Mucosa of stomach (tissue), 1 donor: Measurements from ENCODE around the gene AGMO.
"Not testable (repeated sequence)": the region's sequence is repeated elsewhere in the genome, so short reads cannot be mapped to it uniquely, and the experiment has no call there.

Experiments
- H3K27me3 ChIP-seq: one replicate; pipeline ENCODE4 v1.7.0; 2013; ENCODE audit warnings: mild to moderate bottlenecking, low read length; ENCODE audit not compliant: control insufficient read depth, insufficient read depth
- H3K36me3 ChIP-seq: one replicate; pipeline ENCODE4 v1.7.0; 2013; ENCODE audit warnings: low read length; ENCODE audit not compliant: control insufficient read depth, insufficient read depth
- H3K4me1 ChIP-seq: one replicate; pipeline ENCODE4 v1.7.0; 2013; ENCODE audit warnings: mild to moderate bottlenecking, low read length; ENCODE audit not compliant: control insufficient read depth, insufficient read depth
- H3K4me3 ChIP-seq: one replicate; pipeline ENCODE4 v1.7.0; 2013; ENCODE audit warnings: low read length
- H3K9ac ChIP-seq: one replicate; pipeline ENCODE4 v1.7.0; 2013; ENCODE audit warnings: mild to moderate bottlenecking, low read length, moderate library complexity
- H3K9me3 ChIP-seq: one replicate; pipeline ENCODE4 v1.7.0; 2013; ENCODE audit warnings: mild to moderate bottlenecking, low read length, moderate library complexity; ENCODE audit not compliant: control insufficient read depth
- donor health status: Pancreatic carcinoma.

AGMO gene

GRCh38 chr7:15323550-15323949, 238.3 kb downstream of the AGMO start:
- Histone ChIP-seq H3K9me3 (no peaks in the 10 kb centered on the region), H3K4me1 (no peaks in the 10 kb centered on the region), H3K27me3 (no peaks in the 10 kb centered on the region), H3K36me3 (no peaks in the 10 kb centered on the region), H3K4me3 (no peak overlapping the region), H3K9ac (no peak overlapping the region)

- H3K9me3 ChIP-seq, result no peaks in the 10 kb centered on the region
- no peaks in the 10 kb centered on the region for H3K36me3 ChIP-seq
- H3K27me3 ChIP-seq, result no peaks in the 10 kb centered on the region
- H3K9ac ChIP-seq, result no peak overlapping the region
- no peak overlapping the region for H3K4me3 ChIP-seq
- no peaks in the 10 kb centered on the region for H3K4me1 ChIP-seq
Measured at GRCh38 chr7:15317215-15317614, 244.6 kb downstream of the AGMO start.

- H3K4me3 ChIP-seq, result no peak overlapping the region
- H3K9me3 ChIP-seq, result no peaks in the 10 kb centered on the region
- no peaks in the 10 kb centered on the region for H3K4me1 ChIP-seq
- H3K9ac ChIP-seq, result no peak overlapping the region
- H3K36me3 ChIP-seq, result no peaks in the 10 kb centered on the region
- no peaks in the 10 kb centered on the region for H3K27me3 ChIP-seq
Measured at GRCh38 chr7:15315678-15316077, 246.1 kb downstream of the AGMO start.

GRCh38 chr7:15314922-15315321, 246.9 kb downstream of the AGMO start:
- H3K27me3 ChIP-seq, result no peaks in the 10 kb centered on the region
- H3K4me3 ChIP-seq, result no peak overlapping the region
- no peaks in the 10 kb centered on the region for H3K4me1 ChIP-seq
- no peaks in the 10 kb centered on the region for H3K36me3 ChIP-seq
- no peaks in the 10 kb centered on the region for H3K9me3 ChIP-seq
- no peak overlapping the region for H3K9ac ChIP-seq

GRCh38 chr7:15313361-15313760, 248.5 kb downstream of the AGMO start:
- H3K4me3 ChIP-seq, result no peak overlapping the region
- no peaks in the 10 kb centered on the region for H3K27me3 ChIP-seq
- no peak overlapping the region for H3K9ac ChIP-seq
- H3K36me3 ChIP-seq, result no peaks in the 10 kb centered on the region
- H3K4me1 ChIP-seq, result no peaks in the 10 kb centered on the region
- no peaks in the 10 kb centered on the region for H3K9me3 ChIP-seq

- no peaks in the 10 kb centered on the region for H3K4me1 ChIP-seq
- no peak overlapping the region for H3K4me3 ChIP-seq
- no peaks in the 10 kb centered on the region for H3K27me3 ChIP-seq
- H3K9ac ChIP-seq, result no peak overlapping the region
- no peaks in the 10 kb centered on the region for H3K36me3 ChIP-seq
- no peaks in the 10 kb centered on the region for H3K9me3 ChIP-seq
Measured at GRCh38 chr7:15309872-15310271, 251.9 kb downstream of the AGMO start.

GRCh38 chr7:15308821-15309220, 253.0 kb downstream of the AGMO start:
- H3K9ac ChIP-seq, result no peak overlapping the region
- H3K36me3 ChIP-seq, result no peaks in the 10 kb centered on the region
- H3K27me3 ChIP-seq, result no peaks in the 10 kb centered on the region
- no peaks in the 10 kb centered on the region for H3K9me3 ChIP-seq
- no peak overlapping the region for H3K4me3 ChIP-seq
- no peaks in the 10 kb centered on the region for H3K4me1 ChIP-seq

GRCh38 chr7:15306296-15306695, 255.5 kb downstream of the AGMO start:
- Histone ChIP-seq H3K9ac (no peak overlapping the region), H3K36me3 (no peaks in the 10 kb centered on the region), H3K4me3 (no peak overlapping the region), H3K4me1 (no peaks in the 10 kb centered on the region), H3K27me3 (no peaks in the 10 kb centered on the region), H3K9me3 (no peaks in the 10 kb centered on the region)

- Histone ChIP-seq H3K9me3 (no peaks in the 10 kb centered on the region), H3K4me3 (no peak overlapping the region), H3K36me3 (no peaks in the 10 kb centered on the region), H3K27me3 (no peaks in the 10 kb centered on the region), H3K9ac (no peak overlapping the region), H3K4me1 (no peaks in the 10 kb centered on the region)
Measured at GRCh38 chr7:15305002-15305600, 256.7 kb downstream of the AGMO start.

GRCh38 chr7:15303357-15303756, 258.5 kb downstream of the AGMO start:
- no peaks in the 10 kb centered on the region for H3K36me3 ChIP-seq
- H3K27me3 ChIP-seq, result no peaks in the 10 kb centered on the region
- no peaks in the 10 kb centered on the region for H3K9me3 ChIP-seq
- no peak overlapping the region for H3K4me3 ChIP-seq
- no peak overlapping the region for H3K9ac ChIP-seq
- H3K4me1 ChIP-seq, result no peaks in the 10 kb centered on the region

- H3K27me3 ChIP-seq, H3K4me1 ChIP-seq, H3K36me3 ChIP-seq, H3K4me3 ChIP-seq, H3K9ac ChIP-seq, H3K9me3 ChIP-seq: not testable (repeated sequence)
Measured at GRCh38 chr7:15300986-15301385, 260.8 kb downstream of the AGMO start.

GRCh38 chr7:15292138-15292537, 269.7 kb downstream of the AGMO start:
- Histone ChIP-seq H3K4me3 (no peak overlapping the region), H3K9ac (no peak overlapping the region), H3K27me3 (no peaks in the 10 kb centered on the region), H3K9me3 (no peaks in the 10 kb centered on the region), H3K4me1 (no peaks in the 10 kb centered on the region), H3K36me3 (no peaks in the 10 kb centered on the region)

GRCh38 chr7:15291699-15292098, 270.1 kb downstream of the AGMO start:
- Histone ChIP-seq H3K4me3 (no peak overlapping the region), H3K4me1 (no peaks in the 10 kb centered on the region), H3K36me3 (no peaks in the 10 kb centered on the region), H3K9me3 (no peaks in the 10 kb centered on the region), H3K9ac (no peak overlapping the region), H3K27me3 (no peaks in the 10 kb centered on the region)
